ENCODE data around the gene KCNE1. TPM values are rescaled to one million over a fixed set of nuclear protein-coding genes. Genes with fewer than 3 reads are reported as not detected.

KCNE1 gene
- total and polyA plus RNA-seq, 2 of the 4 experiments (the other 2 are of a cell fraction): 0.46 to 0.90 TPM

- H3K36me3 ChIP-seq (ENCODE audit: control insufficient read depth, insufficient read depth, low read length): no peaks in the 10 kb centered on the region
- WGBS, 2 experiments (ENCODE audit: extremely low coverage in 2 of 2, insufficient read length in 1 of 2): 70% methylated on average over 2 of the region's 8 CpGs; no CpG with 5 or more reads in 1 of the 2 experiments
- H2BK15ac ChIP-seq (ENCODE audit: low read depth, low read length): peak overlapping the region; percentile 42
- ATAC-seq (ENCODE audit: low read depth) (peak; percentile 12; the same call in 1 of the 2 replicates), DNase-seq (no peak)
- no TSS peak for BruUV-seq (replicated peaks)
- peak overlapping the region; percentile 95 for H2AK5ac ChIP-seq (ENCODE audit: low read depth, low read length)
- H3K18ac ChIP-seq (ENCODE audit: low read depth, low read length): peak overlapping the region; percentile 17
- H3K9ac ChIP-seq (ENCODE audit: low read depth, low read length): 0 out of 2 replicates have a peak overlapping the region, but pooled peaks have one; percentile 23
- H3K23ac ChIP-seq (ENCODE audit: low read depth, low read length): no peak overlapping the region
- peak overlapping the region; percentile 69 for H3K14ac ChIP-seq (replicated peaks; ENCODE audit: low read depth, low read length)
- H2AFZ ChIP-seq (replicated peaks; ENCODE audit: low read length, poor library complexity): peak overlapping the region; percentile 53
- H2BK20ac ChIP-seq (ENCODE audit: low read depth, low read length): peak overlapping the region; percentile 75
- peak overlapping the region; percentile 1 to 71; a peak in 3 of 4 replicates for H4K8ac ChIP-seq (ENCODE audit: low read depth in 2 of 2, low read length in 2 of 2)
- no peak overlapping the region for H3K4me3 ChIP-seq (ENCODE audit: insufficient read depth, low read depth, low read length)
- ChIA-PET CTCF (no interaction called here), POLR2A (ENCODE audit: unreplicated experiment) (no interaction called here)
- H2AK9ac ChIP-seq (replicated peaks; ENCODE audit: low read depth, low read length, poor library complexity): peak overlapping the region; percentile 85
- peaks cover 18% of the 10 kb centered on the region for H3K4me1 ChIP-seq (ENCODE audit: control insufficient read depth, insufficient read depth, low read length)
- in situ Hi-C loops (cut with MboI; ENCODE audit: low sequenced_read_pairs) (no loop called here), dilution Hi-C loops (cut with HindIII; ENCODE audit: low sequenced_read_pairs, unreplicated experiment) (no loop called here), intact Hi-C loops (cut with micrococcal nuclease) (no loop called here)
- H4K91ac ChIP-seq (ENCODE audit: insufficient read depth, low read depth, low read length): peak overlapping the region; percentile 79
- H3K56ac ChIP-seq (ENCODE audit: extremely low read depth, insufficient read depth, low read length): no peak overlapping the region
- no peaks in the 10 kb centered on the region for H4K20me1 ChIP-seq (ENCODE audit: insufficient read depth, low read length)
- peak overlapping the region; percentile 80 for H2BK120ac ChIP-seq (ENCODE audit: low read depth, low read length)
- H3K4ac ChIP-seq (ENCODE audit: low read depth, low read length): peak overlapping the region; percentile 74
- H4K5ac ChIP-seq (ENCODE audit: low read depth, low read length): peak overlapping the region; percentile 34; the same call in 1 of the 2 replicates
- peaks cover 19% of the 10 kb centered on the region for H3K9me1 ChIP-seq (ENCODE audit: insufficient read depth, low read length)
- H3K79me1 ChIP-seq (ENCODE audit: low read depth in 1 of 2, low read length in 2 of 2): peaks cover 5 to 28% of the 10 kb centered on the region in 2 experiments; a peak in 3 of 4 replicates
- peak overlapping the region; percentile 42 for H2BK5ac ChIP-seq (ENCODE audit: low read depth, low read length, poor library complexity, severe bottlenecking)
- no peaks in the 10 kb centered on the region for H3K27me3 ChIP-seq (ENCODE audit: control insufficient read depth, insufficient read depth, low read length)
- no peak overlapping the region for H3K4me2 ChIP-seq (ENCODE audit: low read depth, low read length)
- TF ChIP-seq ELK1 (IDR thresholded peaks at IDR 0.05; ENCODE audit: borderline replicate concordance, low read depth, low read length) (no peak), RCOR1 (IDR thresholded peaks at IDR 0.05; ENCODE audit: insufficient replicate concordance, low read length) (no peak), MAZ (IDR thresholded peaks at IDR 0.05; ENCODE audit: borderline replicate concordance, low read depth, low read length) (no peak), RAD21 (IDR thresholded peaks at IDR 0.05; ENCODE audit: low read length) (no peak), BHLHE40 (IDR thresholded peaks at IDR 0.05; ENCODE audit: low read depth, low read length) (no peak), SMC3 (IDR thresholded peaks at IDR 0.05; ENCODE audit: low read depth, low read length) (no peak), CEBPB (IDR thresholded peaks at IDR 0.05; ENCODE audit: low read depth, low read length) (no peak), CHD1 (IDR thresholded peaks at IDR 0.05; ENCODE audit: low read depth, low read length) (no peak), NFE2L2 (IDR thresholded peaks at IDR 0.05; ENCODE audit: low read depth, low read length) (no peak), MAFK (IDR thresholded peaks at IDR 0.05; ENCODE audit: low read depth, low read length) (no peak), MXI1 (IDR thresholded peaks at IDR 0.05; ENCODE audit: borderline replicate concordance, low read depth, low read length) (no peak), RFX5 (IDR thresholded peaks at IDR 0.05; ENCODE audit: low read depth, low read length) (no peak), POLR2A (IDR thresholded peaks at IDR 0.05; ENCODE audit: low read depth, low read length) (no peak), FOS (IDR thresholded peaks at IDR 0.05; ENCODE audit: low read depth, low read length) (no peak)
- TF ChIP-seq, protein P1, sequence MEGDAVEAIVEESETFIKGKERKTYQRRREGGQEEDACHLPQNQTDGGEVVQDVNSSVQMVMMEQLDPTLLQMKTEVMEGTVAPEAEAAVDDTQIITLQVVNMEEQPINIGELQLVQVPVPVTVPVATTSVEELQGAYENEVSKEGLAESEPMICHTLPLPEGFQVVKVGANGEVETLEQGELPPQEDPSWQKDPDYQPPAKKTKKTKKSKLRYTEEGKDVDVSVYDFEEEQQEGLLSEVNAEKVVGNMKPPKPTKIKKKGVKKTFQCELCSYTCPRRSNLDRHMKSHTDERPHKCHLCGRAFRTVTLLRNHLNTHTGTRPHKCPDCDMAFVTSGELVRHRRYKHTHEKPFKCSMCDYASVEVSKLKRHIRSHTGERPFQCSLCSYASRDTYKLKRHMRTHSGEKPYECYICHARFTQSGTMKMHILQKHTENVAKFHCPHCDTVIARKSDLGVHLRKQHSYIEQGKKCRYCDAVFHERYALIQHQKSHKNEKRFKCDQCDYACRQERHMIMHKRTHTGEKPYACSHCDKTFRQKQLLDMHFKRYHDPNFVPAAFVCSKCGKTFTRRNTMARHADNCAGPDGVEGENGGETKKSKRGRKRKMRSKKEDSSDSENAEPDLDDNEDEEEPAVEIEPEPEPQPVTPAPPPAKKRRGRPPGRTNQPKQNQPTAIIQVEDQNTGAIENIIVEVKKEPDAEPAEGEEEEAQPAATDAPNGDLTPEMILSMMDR (conservative IDR thresholded peaks at IDR 0.05; ENCODE audit: low read depth, low read length): no peak
- TF ChIP-seq, protein P2, sequence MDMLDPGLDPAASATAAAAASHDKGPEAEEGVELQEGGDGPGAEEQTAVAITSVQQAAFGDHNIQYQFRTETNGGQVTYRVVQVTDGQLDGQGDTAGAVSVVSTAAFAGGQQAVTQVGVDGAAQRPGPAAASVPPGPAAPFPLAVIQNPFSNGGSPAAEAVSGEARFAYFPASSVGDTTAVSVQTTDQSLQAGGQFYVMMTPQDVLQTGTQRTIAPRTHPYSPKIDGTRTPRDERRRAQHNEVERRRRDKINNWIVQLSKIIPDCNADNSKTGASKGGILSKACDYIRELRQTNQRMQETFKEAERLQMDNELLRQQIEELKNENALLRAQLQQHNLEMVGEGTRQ (IDR thresholded peaks at IDR 0.05; ENCODE audit: low read depth, low read length): no peak
- H3K27ac ChIP-seq (ENCODE audit: insufficient read depth, low read length): peak overlapping the region; percentile 7
- H3K9me3 ChIP-seq (ENCODE audit: control insufficient read depth, insufficient read depth, low read length): no peaks in the 10 kb centered on the region
Measured at GRCh38 chr21:34536311-34536710, 24.3 kb upstream of the KCNE1 start.
